ENCODE measurements around the gene VGLL4.
"Not testable (repeated sequence)": the region's sequence is repeated elsewhere in the genome, so short reads cannot be mapped to it uniquely, and the experiment has no call there.

The VGLL4 gene

DNA sequence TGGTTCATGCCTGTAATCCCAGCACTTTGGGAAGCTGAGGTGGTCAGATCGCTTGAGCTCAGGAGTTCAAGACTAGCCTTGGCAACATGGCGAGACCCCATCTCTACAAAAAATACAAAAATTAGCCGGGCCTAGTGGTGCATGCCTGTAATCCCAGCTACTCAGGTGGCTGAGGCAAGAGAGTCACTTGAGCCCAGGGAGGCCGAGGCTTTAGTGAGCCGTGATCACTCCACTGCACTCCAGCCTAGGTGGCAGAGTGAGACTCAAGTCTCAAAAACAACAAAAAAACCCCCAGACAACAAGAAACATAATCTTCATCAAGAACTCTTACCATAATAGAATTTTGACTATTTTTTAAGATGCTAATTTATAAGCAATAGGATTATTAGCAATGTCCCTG, 117.6 kb downstream of the VGLL4 start:
- not testable (repeated sequence) for DNase-seq

DNA sequence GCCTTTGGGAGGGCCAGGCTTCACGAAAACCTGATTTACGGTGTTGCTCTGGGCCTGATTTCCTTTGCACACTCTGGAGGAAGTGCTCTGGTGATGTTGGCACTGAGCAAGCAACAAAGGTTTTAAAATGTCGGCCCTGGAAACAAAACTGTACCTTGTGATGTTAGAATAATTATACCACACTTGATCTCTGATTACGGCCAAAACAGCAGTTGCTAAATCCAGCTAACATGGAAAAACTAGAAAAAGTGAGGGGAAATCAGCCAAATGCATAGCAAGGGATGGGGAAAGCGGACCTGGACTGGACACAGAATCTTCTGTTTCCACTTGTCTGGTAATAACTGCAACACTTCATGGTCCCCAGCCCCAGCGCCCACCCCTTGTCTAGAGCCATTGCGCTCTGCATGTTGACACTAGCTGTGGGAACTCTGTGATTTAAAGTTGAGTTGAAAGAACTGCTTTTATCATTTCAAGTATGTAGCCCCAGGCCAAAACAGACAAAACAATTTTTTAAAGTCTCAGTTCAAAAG, 120.1 kb downstream of the VGLL4 start:
- DNase-seq: no peak

DNA sequence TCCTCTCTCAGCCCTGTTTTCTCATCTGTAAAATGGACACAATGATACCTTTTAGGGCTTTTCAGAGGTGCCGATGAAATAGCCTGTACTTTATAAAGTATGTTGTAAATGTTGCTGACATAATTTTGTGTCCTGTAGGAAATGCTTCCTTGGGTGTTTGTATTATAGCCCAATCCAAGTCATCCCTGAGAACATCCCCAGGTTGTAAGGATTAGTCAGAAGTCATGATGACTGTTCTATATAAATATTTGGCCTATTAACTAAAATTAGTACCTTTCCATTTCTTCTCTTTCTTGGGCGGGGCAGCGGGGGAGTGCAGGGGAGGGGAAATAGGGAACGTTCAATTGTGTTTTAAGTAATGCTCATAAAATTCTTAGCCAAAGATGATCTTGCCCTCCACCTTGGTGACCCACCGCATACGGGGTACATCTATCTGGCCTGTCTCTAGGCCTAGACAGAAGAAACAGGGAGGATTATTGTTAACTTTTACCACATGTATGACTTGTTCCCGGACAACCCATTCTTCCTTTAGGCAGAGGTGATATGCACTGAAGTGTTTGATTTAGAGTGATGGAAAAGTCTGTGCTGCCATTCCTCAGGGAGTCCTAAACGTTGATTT, 120.7 kb downstream of the VGLL4 start:
- DNase-seq: no peak

DNA sequence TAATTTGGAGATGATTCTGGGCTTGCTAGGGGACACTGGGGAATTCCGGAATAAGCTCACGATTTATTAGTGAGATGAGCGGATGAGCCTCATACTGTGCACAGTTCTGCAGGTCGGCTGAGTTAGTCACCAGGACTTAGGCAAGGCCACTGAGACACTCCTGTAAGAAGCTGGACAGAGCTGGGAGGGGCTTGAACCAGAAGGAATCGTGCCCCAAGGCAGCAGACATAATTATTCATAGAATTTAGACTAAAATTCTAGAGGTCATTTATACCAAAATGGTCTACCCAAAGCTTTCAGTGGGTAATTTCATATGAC, 121.4 kb downstream of the VGLL4 start:
- DNase-seq: no peak

DNA sequence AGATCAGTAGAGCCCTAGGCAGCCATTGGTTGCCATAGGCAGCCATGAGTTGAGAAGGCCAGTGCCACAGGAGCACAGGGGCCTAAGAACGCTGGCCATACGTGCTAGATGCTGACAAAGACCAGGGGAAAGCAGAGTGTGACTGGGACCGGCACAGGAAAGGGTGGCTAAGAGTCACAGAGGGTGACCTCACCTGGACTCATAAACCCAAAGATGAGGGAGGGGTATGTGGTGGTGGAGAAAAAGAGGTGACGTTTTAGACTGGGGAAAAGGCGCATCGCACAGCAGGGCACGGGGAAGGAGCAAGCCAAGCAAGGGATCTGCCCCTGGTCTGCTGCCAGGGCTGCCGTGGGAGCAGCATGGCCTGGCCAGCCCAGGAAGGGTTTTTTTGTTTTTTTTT, 122.5 kb downstream of the VGLL4 start:
- no peak for DNase-seq

DNA sequence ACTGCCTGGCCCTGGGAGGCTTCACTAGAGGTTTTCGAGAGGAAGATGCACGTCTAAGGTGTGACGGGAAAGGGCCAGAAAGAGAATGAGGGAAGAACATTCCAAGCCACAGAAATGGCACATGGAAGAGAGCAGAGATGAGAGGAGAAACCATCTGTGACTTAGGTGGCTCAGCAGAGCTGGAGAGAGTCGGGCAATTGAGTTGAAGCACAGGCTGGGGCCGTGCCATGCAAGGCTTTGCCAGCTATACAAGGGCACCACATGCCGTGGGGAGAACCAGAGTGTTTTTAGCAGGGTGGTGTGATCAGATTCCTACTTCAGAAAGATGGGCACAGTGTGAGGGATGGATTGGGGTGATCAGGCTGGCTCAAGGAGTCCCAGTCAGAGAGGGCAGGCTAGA, 126.1 kb downstream of the VGLL4 start:
- DNase-seq: no peak

DNA sequence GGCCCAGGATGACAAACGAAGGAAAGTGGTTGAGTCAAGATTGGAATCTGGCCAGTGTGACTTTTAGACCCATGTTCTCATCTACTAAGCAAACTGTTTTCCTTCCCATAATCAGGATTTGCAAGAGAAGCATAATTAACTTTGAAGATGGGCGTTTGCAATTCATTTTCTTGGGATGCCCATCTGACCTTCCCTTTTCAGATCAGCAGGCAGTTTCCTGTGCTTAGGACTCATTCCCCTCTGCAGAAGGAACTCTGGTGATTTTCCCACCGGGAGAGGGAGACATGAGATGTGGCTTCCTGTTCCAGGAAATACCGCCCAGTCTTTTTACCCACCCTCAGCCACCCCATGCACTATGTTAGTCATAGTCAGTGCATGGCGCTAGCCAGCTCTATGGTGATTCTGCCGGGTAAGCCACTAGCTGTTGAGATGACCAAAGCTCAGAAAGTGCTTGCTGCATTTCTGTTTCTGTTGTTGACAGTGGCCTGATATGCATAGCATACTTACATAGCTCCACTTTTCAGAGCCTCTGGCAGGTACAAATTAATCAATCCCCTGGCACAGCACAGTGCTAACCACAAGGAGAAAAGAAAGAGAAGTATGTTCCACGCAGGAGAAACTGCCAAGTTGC, 129.4 kb downstream of the VGLL4 start:
- peak; percentile 84 for DNase-seq

DNA sequence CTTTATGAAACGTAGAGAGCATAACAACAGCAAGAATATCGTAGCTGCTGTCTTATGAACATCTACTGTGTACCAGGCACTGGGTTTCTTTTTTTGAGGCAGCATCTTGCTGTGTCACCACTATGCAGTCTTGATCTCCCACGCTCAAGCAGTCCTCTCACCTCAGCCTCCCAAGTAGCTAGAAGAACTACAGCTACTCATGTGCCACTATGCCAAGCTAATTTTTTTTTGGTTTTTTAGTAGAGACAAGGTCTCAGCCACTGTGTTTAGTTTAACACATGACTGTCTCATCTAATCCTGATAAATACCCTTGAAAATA, 129.9 kb downstream of the VGLL4 start:
- DNase-seq: no peak

DNA sequence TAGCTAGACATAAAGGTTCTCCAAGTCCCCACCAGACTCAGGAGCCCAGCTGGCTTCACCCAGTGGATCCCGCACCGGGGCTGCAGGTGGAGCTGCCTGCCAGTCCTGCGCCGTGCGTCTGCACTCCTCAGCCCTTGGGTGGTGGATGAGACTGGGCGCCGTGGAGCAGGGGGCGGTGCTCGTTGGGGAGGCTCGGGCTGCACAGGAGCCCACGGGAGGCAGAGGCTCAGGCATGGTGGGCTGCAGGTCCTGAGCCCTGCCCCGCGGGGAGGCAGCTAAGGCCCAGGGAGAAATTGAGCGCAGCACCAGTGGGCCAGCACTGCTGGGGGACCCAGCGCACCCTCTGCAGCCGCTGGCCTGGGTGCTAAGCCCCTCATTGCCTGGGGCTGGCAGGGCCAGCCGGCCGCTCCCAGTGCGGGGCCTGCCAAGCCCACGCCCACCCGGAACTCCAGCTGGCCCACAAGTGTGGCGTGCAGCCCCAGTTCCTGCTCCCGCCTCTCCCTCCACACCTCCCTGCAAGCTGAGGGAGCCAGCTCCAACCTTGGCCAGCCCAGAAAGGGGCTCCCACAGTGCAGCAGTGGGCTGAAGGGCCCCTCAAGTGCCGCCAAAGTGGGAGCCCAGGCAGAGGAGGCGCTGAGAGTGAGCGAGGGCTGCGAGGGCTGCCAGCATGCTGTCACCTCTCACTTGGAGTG, 130.4 kb downstream of the VGLL4 start:
- not testable (repeated sequence) for DNase-seq

DNA sequence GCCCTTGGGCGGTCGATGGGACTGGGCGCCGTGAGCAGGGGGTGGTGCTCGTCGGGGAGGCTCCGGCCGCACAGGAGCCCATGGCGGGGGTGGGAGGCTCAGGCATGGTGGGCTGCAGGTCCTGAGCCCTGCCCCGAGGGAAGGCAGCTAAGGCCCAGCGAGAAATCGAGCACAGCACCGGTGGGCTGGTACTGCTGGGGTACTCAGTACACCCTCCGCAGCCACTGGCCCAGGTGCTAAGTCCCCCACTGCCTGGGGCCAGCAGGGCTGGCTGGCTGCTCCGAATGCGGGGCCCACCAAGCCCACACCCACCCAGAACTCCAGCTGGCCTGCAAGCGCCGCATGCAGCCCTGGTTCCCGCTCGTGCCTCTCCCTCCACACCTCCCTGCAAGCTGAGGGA, 132.1 kb downstream of the VGLL4 start:
- DNase-seq: not testable (repeated sequence)

DNA sequence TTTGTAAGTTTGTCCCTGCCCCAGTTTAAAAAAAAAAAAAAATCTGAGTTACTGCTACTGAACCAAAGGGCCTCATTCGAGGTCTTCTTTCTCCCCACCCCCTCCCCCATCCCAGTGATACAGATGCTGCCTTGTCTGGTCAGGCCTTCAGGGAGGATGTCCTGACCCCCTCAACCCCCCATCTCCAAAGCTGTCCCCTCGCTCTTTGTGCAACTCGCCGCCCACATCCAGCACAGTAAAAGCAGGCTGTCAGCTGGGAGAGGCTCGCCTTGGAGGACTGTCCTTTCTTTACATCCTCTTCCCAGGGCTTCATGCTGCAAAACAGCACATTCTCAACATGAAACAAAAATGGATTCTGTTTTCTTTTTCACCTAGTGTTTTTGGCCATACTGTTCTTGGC, 133.4 kb downstream of the VGLL4 start:
- no peak for DNase-seq

DNA sequence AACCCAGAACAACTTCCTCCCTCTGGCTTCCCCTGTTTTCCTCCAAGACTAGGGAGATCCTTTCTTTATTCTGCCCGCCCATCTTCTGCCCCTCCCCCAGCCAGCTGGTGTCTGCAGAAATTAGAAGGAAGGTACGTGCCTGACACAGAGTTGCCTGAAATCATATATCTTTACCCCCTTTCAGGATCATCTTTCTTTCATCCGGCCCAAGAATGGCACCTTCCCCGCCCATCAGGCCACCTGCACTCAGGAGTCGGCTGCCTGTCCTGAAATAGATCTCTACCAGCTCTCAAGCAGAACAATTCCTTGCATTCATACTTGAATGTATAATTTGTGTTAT, 133.7 kb downstream of the VGLL4 start:
- DNase-seq: no peak

DNA sequence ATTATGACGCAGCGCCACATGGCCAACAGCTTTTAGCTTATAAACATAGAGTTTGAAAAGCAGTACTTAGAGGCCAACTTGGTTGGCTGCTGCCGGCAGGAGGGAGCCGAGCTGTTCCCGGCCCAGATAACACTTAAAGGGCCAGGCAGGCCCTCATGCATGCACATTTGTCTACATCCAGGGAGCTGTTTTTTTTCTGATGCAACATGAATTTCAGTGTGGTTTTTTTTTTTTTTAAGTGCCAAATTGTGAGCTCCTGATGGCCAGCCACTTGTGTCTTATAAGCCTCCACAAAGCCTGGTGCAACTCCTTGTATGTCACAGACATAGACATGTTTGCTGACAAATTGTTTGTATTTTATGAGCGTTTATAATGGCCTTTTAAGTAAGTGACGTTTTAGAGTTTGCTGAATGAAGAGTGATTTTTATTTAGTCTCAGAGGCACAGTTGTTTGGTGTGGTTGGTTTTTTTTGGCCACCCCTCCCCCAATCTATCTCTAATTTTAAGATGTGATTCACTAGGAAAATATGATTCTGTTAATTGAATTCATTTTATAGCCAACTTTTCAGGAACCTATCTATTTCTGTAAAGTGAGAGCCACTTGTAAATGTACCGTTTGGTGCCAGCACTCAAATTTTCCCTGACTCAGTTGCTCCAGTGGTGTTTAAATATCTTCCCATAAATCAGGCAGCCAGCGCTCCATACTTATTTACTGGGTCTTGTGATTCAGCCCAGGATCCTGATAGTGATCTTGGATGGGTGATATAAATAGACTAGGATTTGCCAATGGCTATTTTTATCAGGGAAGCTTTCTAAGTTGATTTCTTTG, 134.3 kb downstream of the VGLL4 start:
- peak; percentile 69 for DNase-seq

DNA sequence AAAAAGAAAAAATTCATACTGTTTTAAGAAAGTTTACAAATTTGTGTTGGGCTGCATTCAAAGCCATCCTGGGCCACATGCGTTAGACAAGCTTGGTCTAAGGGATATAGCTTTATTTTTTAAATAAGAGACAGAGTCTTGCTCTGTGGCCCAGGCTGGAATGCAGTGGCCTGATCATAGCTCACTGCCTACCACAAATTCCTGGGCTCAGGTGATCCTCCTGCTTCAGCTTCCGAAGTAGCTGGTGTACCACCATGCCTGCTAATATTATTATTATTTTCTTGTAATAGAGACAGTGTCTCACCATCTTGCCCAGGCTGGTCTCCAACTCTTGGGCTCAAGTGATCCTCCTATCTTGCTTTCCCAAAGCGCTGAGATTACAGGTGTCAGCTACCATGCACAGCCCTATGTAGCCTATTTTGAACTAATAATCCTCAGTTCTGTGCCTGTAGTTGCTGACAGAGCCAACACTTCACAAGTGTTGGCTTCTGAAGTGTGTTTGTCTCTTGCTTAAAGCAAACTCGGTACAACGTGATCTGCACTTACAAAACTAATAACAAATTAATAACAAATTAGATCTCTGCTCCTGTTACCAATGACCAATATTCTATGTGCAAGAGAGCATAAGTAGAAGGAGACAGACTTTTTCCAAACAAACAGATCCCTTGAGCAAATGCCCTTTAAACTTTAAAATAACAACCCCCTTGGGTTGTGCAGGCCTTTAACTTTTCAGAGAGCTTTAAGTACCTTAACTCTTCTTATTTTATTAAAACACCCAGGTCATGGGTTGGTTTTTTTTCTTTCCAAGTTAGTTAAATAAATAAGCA, 135.2 kb downstream of the VGLL4 start:
- no peak for DNase-seq

DNA sequence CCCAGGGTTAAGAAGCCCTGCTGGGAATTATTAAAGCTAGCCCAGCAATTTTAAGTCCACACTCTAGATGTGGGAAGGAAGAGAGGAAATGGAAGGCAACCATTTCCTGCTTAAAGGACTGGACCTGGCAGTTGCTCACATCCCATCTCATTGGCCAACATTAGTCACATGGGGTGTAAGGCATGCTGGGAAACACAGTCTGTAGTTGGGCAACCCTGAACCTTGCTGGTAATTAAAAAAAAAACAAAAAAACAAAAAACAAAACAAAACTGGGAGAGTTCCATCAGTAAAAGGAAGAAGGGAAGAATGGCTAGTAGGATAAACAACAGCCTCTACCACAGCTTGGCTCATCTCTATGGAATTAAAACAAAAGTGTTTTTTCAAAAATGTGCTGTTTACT, 136.0 kb downstream of the VGLL4 start:
- no peak for DNase-seq
